Nephron (organoid): Measurements from ENCODE around the gene TRIM52.

ENCODE experiments used
- H3K27ac Mint-ChIP-seq, 3 experiments: 2 replicates each; pipeline ENCODE4 v1.8.0; 2020; ENCODE audit warnings: mixed read lengths in 3 of 3, mild to moderate bottlenecking in 2 of 3, moderate library complexity in 1 of 3
- H3K27me3 Mint-ChIP-seq: 2 replicates; pipeline ENCODE4 v1.8.0; 2021; ENCODE audit warnings: low read depth, mild to moderate bottlenecking, moderate library complexity, mixed read lengths
- H3K36me3 Mint-ChIP-seq: 2 replicates; pipeline ENCODE4 v1.8.0; 2020; ENCODE audit warnings: low read depth, mixed read lengths
- H3K4me1 Mint-ChIP-seq: 2 replicates; pipeline ENCODE4 v1.8.0; 2020; ENCODE audit warnings: mixed read lengths
- H3K4me3 Mint-ChIP-seq, 3 experiments: 2 replicates each; pipeline ENCODE4 v1.8.0; 2020; ENCODE audit warnings: mild to moderate bottlenecking in 3 of 3, mixed read lengths in 3 of 3, moderate library complexity in 2 of 3
- H3K9me3 Mint-ChIP-seq: 2 replicates; pipeline ENCODE4 v1.8.0; 2020; ENCODE audit warnings: mixed read lengths
- TF ChIP-seq, protein P1 (sequence below), 3 experiments: fragments of 200-600 bp; sonication (generic); IDR thresholded peaks; one replicate each; pipeline ENCODE4 v1.5.0; 2021; ENCODE audit warnings: antibody characterized with exemption in 3 of 3; ENCODE audit not compliant: unreplicated experiment in 3 of 3

TRIM52 gene

DNA sequence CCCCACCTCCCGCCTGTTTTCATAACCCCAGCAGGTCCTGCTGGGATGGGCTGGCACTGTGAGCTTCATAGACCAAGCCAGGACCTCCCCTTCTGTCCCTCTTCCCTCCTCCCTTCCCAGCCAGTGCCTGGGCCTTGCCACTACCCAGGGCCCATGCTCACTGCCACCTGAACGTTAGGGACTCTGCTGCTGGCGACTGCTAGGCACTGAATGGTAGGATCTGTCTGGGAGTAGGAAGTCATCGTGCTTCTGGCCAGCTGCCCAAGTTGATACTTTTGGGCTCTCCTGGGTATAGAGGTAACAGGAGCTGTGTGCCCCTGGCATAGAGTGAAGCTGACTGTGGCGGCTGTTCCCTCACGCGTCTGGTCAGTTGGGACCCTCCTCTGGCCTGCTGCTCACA lies 29.5 kb downstream of the TRIM52 start:
- Mint-ChIP-seq H3K27ac (no peak overlapping the region), H3K9me3 (no peaks in the 10 kb centered on the region), H3K36me3 (peaks cover 45% of the 10 kb centered on the region), H3K4me1 (peaks cover 13% of the 10 kb centered on the region), H3K4me3 (no peak overlapping the region), H3K27me3 (no peaks in the 10 kb centered on the region)
- TF ChIP-seq, protein P1, sequence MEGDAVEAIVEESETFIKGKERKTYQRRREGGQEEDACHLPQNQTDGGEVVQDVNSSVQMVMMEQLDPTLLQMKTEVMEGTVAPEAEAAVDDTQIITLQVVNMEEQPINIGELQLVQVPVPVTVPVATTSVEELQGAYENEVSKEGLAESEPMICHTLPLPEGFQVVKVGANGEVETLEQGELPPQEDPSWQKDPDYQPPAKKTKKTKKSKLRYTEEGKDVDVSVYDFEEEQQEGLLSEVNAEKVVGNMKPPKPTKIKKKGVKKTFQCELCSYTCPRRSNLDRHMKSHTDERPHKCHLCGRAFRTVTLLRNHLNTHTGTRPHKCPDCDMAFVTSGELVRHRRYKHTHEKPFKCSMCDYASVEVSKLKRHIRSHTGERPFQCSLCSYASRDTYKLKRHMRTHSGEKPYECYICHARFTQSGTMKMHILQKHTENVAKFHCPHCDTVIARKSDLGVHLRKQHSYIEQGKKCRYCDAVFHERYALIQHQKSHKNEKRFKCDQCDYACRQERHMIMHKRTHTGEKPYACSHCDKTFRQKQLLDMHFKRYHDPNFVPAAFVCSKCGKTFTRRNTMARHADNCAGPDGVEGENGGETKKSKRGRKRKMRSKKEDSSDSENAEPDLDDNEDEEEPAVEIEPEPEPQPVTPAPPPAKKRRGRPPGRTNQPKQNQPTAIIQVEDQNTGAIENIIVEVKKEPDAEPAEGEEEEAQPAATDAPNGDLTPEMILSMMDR (IDR thresholded peaks at IDR 0.05; ENCODE audit: unreplicated experiment in 3 of 3) = no peak

- H3K27me3 Mint-ChIP-seq = no peaks in the 10 kb centered on the region
Observed at GRCh38 chr5:181230551-181230950, 30.4 kb downstream of the TRIM52 start.

DNA sequence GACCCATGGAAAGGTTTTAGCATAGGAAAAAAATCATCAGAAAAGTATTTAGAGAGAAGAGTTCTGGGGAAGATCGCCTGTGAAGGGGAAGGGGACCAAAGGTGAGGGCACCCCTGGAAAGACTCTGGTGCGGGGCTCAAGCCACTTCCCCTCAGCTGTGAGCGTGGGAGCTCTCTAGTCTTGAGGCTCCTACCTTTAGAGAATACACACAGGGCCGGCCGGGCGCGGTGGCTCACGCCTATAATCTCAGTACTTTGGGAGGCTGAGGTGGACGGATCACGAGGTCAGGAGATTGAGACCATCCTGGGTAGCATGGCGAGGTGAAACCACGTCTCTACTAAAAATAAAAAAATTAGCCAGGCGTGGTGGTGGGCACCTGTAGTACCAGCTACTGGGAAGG lies 30.9 kb downstream of the TRIM52 start:
- no peaks in the 10 kb centered on the region for H3K9me3 Mint-ChIP-seq
- H3K27me3 Mint-ChIP-seq = no peaks in the 10 kb centered on the region
- H3K4me1 Mint-ChIP-seq = peaks cover 7% of the 10 kb centered on the region
- H3K4me3 Mint-ChIP-seq = no peak overlapping the region
- TF ChIP-seq, protein P1 (IDR thresholded peaks at IDR 0.05; ENCODE audit: unreplicated experiment in 3 of 3) = no peak
- no peak overlapping the region for H3K27ac Mint-ChIP-seq
- peaks cover 30% of the 10 kb centered on the region for H3K36me3 Mint-ChIP-seq

More at GRCh38 chr5:181230551-181230950, 30.4 kb downstream of the TRIM52 start:
- Mint-ChIP-seq H3K4me3 (no peak overlapping the region), H3K4me1 (peaks cover 10% of the 10 kb centered on the region), H3K27ac (no peak overlapping the region), H3K36me3 (peaks cover 36% of the 10 kb centered on the region), H3K9me3 (no peaks in the 10 kb centered on the region)
- TF ChIP-seq, protein P1 (IDR thresholded peaks at IDR 0.05; ENCODE audit: unreplicated experiment in 3 of 3) = no peak

DNA sequence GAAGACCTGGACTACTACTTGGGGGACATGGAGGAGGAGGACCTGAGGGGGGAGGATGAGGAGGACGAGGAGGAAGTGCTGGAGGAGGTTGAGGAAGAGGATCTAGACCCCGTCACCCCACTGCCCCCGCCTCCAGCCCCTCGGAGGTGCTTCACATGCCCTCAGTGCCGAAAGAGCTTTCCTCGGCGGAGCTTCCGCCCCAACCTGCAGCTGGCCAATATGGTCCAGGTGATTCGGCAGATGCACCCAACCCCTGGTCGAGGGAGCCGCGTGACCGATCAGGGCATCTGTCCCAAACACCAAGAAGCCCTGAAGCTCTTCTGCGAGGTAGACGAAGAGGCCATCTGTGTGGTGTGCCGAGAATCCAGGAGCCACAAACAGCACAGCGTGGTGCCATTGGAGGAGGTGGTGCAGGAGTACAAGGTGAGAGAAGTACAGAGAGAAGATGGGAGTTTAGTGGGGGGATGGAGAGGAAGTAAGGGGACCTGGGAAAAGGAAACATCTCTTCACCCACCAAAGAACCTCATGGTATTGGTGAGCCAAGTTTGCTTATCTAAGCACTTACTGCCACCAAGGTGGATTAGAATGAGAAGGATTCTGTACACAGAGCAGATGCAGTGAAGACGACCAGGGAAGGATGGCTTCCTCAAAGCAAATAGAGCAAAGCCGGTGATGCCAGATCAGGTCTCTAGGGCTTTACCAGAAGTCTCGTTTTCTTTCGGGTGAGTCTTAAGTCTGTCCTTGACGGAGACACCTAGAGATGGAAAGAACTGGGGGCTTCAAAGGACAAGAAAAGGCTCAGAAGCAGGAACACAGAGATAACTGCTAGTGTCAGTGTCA lies 36.3 kb downstream of the TRIM52 start:
- peak overlapping the region; percentile 88 to 98 (median 89) for H3K4me3 Mint-ChIP-seq
- H3K27ac Mint-ChIP-seq = peak overlapping the region; percentile 84 to 98 (median 96)
- H3K9me3 Mint-ChIP-seq = no peaks in the 10 kb centered on the region
- peaks cover 3% of the 10 kb centered on the region for H3K27me3 Mint-ChIP-seq
- H3K4me1 Mint-ChIP-seq = peaks cover 18% of the 10 kb centered on the region
- peaks cover 1% of the 10 kb centered on the region for H3K36me3 Mint-ChIP-seq
- TF ChIP-seq, protein P1 (IDR thresholded peaks at IDR 0.05; ENCODE audit: unreplicated experiment in 3 of 3) = no peak

DNA sequence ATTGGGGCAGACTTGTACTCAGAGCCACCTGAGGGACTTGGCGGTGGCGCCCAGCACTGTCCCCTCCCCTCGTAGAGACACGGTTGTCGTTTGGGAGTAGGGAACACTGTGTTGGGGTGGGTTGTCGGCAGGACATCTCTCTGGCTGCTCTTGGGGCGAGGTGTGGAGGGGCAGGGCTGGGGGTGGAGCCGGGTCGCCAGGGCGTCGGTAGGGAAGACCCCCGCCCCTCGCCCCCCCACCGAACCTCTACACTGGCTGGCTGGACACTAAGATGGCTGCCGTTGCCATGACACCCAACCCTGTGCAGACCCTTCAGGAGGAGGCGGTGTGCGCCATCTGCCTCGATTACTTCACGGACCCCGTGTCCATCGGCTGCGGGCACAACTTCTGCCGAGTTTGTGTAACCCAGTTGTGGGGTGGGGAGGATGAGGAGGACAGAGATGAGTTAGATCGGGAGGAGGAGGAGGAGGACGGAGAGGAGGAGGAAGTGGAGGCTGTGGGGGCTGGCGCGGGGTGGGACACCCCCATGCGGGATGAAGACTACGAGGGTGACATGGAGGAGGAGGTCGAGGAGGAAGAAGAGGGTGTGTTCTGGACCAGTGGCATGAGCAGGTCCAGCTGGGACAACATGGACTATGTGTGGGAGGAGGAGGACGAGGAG lies 37.1 kb downstream of the TRIM52 start:
- H3K27me3 Mint-ChIP-seq = peaks cover 5% of the 10 kb centered on the region
- H3K27ac Mint-ChIP-seq = peak overlapping the region; percentile 84 to 98 (median 96)
- peaks cover 18% of the 10 kb centered on the region for H3K4me1 Mint-ChIP-seq
- no peaks in the 10 kb centered on the region for H3K9me3 Mint-ChIP-seq
- no peaks in the 10 kb centered on the region for H3K36me3 Mint-ChIP-seq
- TF ChIP-seq, protein P1 (IDR thresholded peaks at IDR 0.05; ENCODE audit: unreplicated experiment in 3 of 3) = no peak
- peak overlapping the region; percentile 88 to 98 (median 89) for H3K4me3 Mint-ChIP-seq
